ENCODE data around the gene C9orf85.
A peak's percentile ranks its signal among the peaks of the same experiment; 100 is the strongest.

The C9orf85 gene

GRCh38 chr9:71904076-71904475, 7.4 kb upstream of the C9orf85 start:
- Histone ChIP-seq H3K27ac (ENCODE audit: low read depth, low read length) (no peak overlapping the region), H3K9ac (ENCODE audit: low read depth, low read length) (no peak overlapping the region), H3K4me1 (ENCODE audit: control insufficient read depth, insufficient read depth, low read length) (peaks cover 64% of the 10 kb centered on the region), H3K27me3 (ENCODE audit: control insufficient read depth, insufficient read depth, low read length) (no peaks in the 10 kb centered on the region), H3K36me3 (ENCODE audit: control insufficient read depth, insufficient read depth, low read length) (peaks cover 23% of the 10 kb centered on the region), H3K9me3 (ENCODE audit: control insufficient read depth, insufficient read depth, low read length) (no peaks in the 10 kb centered on the region), H3K4me3 (ENCODE audit: low read depth, low read length) (no peak overlapping the region)

GRCh38 chr9:71908825-71909224, 2.6 kb upstream of the C9orf85 start:
- Histone ChIP-seq H3K4me3 (ENCODE audit: low read depth, low read length) (peak overlapping the region; percentile 96), H3K36me3 (ENCODE audit: control insufficient read depth, insufficient read depth, low read length) (peaks cover 23% of the 10 kb centered on the region), H3K27me3 (ENCODE audit: control insufficient read depth, insufficient read depth, low read length) (no peaks in the 10 kb centered on the region), H3K9ac (ENCODE audit: low read depth, low read length) (peak overlapping the region; percentile 94; the same call in 1 of the 2 replicates), H3K9me3 (ENCODE audit: control insufficient read depth, insufficient read depth, low read length) (no peaks in the 10 kb centered on the region), H3K4me1 (ENCODE audit: control insufficient read depth, insufficient read depth, low read length) (peaks cover 35% of the 10 kb centered on the region), H3K27ac (ENCODE audit: low read depth, low read length) (no peak overlapping the region)

GRCh38 chr9:71909887-71910649, 1.4 kb upstream of the C9orf85 start:
- H3K9me3 ChIP-seq (ENCODE audit: control insufficient read depth, insufficient read depth, low read length): no peaks in the 10 kb centered on the region
- H3K27me3 ChIP-seq (ENCODE audit: control insufficient read depth, insufficient read depth, low read length): no peaks in the 10 kb centered on the region
- peak overlapping the region; percentile 97 for H3K27ac ChIP-seq (ENCODE audit: low read depth, low read length)
- peaks cover 30% of the 10 kb centered on the region for H3K4me1 ChIP-seq (ENCODE audit: control insufficient read depth, insufficient read depth, low read length)
- peak overlapping the region; percentile 94 for H3K9ac ChIP-seq (ENCODE audit: low read depth, low read length)
- H3K36me3 ChIP-seq (ENCODE audit: control insufficient read depth, insufficient read depth, low read length): peaks cover 19% of the 10 kb centered on the region
- H3K4me3 ChIP-seq (ENCODE audit: low read depth, low read length): peak overlapping the region; percentile 96

GRCh38 chr9:71910650-71911060, 784 bp upstream of the C9orf85 start:
- no peaks in the 10 kb centered on the region for H3K27me3 ChIP-seq (ENCODE audit: control insufficient read depth, insufficient read depth, low read length)
- no peaks in the 10 kb centered on the region for H3K9me3 ChIP-seq (ENCODE audit: control insufficient read depth, insufficient read depth, low read length)
- peaks cover 14% of the 10 kb centered on the region for H3K36me3 ChIP-seq (ENCODE audit: control insufficient read depth, insufficient read depth, low read length)
- H3K4me1 ChIP-seq (ENCODE audit: control insufficient read depth, insufficient read depth, low read length): peaks cover 30% of the 10 kb centered on the region
- H3K4me3 ChIP-seq (ENCODE audit: low read depth, low read length): peak overlapping the region; percentile 96
- H3K27ac ChIP-seq (ENCODE audit: low read depth, low read length): peak overlapping the region; percentile 97
- peak overlapping the region; percentile 94 for H3K9ac ChIP-seq (ENCODE audit: low read depth, low read length)

GRCh38 chr9:71911908-71912335, 483 bp downstream of the C9orf85 start:
- Histone ChIP-seq H3K9ac (ENCODE audit: low read depth, low read length) (peak overlapping the region; percentile 59), H3K9me3 (ENCODE audit: control insufficient read depth, insufficient read depth, low read length) (no peaks in the 10 kb centered on the region), H3K27ac (ENCODE audit: low read depth, low read length) (peak overlapping the region; percentile 86), H3K4me1 (ENCODE audit: control insufficient read depth, insufficient read depth, low read length) (peaks cover 29% of the 10 kb centered on the region), H3K4me3 (ENCODE audit: low read depth, low read length) (peak overlapping the region; percentile 96), H3K27me3 (ENCODE audit: control insufficient read depth, insufficient read depth, low read length) (no peaks in the 10 kb centered on the region), H3K36me3 (ENCODE audit: control insufficient read depth, insufficient read depth, low read length) (peaks cover 1% of the 10 kb centered on the region; the same call in 1 of the 2 replicates)

- Histone ChIP-seq H3K27me3 (ENCODE audit: control insufficient read depth, insufficient read depth, low read length) (no peaks in the 10 kb centered on the region), H3K36me3 (ENCODE audit: control insufficient read depth, insufficient read depth, low read length) (peaks cover 11% of the 10 kb centered on the region), H3K9me3 (ENCODE audit: control insufficient read depth, insufficient read depth, low read length) (peaks cover 14% of the 10 kb centered on the region), H3K4me3 (ENCODE audit: low read depth, low read length) (no peak overlapping the region), H3K9ac (ENCODE audit: low read depth, low read length) (no peak overlapping the region), H3K4me1 (ENCODE audit: control insufficient read depth, insufficient read depth, low read length) (peaks cover 20% of the 10 kb centered on the region), H3K27ac (ENCODE audit: low read depth, low read length) (no peak overlapping the region)
These were observed 4.1 kb downstream of the C9orf85 start for GRCh38 chr9:71915495-71915894.

- H3K27ac ChIP-seq (ENCODE audit: low read depth, low read length): no peak overlapping the region
- no peak overlapping the region for H3K4me3 ChIP-seq (ENCODE audit: low read depth, low read length)
- no peaks in the 10 kb centered on the region for H3K27me3 ChIP-seq (ENCODE audit: control insufficient read depth, insufficient read depth, low read length)
- peaks cover 14% of the 10 kb centered on the region for H3K9me3 ChIP-seq (ENCODE audit: control insufficient read depth, insufficient read depth, low read length)
- no peak overlapping the region for H3K9ac ChIP-seq (ENCODE audit: low read depth, low read length)
- peaks cover 31% of the 10 kb centered on the region for H3K4me1 ChIP-seq (ENCODE audit: control insufficient read depth, insufficient read depth, low read length)
- peaks cover 11% of the 10 kb centered on the region for H3K36me3 ChIP-seq (ENCODE audit: control insufficient read depth, insufficient read depth, low read length)
These were observed 5.5 kb downstream of the C9orf85 start for GRCh38 chr9:71916834-71917534.

- H3K36me3 ChIP-seq (ENCODE audit: control insufficient read depth, insufficient read depth, low read length): peaks cover 17% of the 10 kb centered on the region
- H3K4me1 ChIP-seq (ENCODE audit: control insufficient read depth, insufficient read depth, low read length): peaks cover 32% of the 10 kb centered on the region
- no peak overlapping the region for H3K4me3 ChIP-seq (ENCODE audit: low read depth, low read length)
- H3K9me3 ChIP-seq (ENCODE audit: control insufficient read depth, insufficient read depth, low read length): peaks cover 14% of the 10 kb centered on the region
- H3K27ac ChIP-seq (ENCODE audit: low read depth, low read length): no peak overlapping the region
- no peaks in the 10 kb centered on the region for H3K27me3 ChIP-seq (ENCODE audit: control insufficient read depth, insufficient read depth, low read length)
- H3K9ac ChIP-seq (ENCODE audit: low read depth, low read length): no peak overlapping the region
These were observed 7.0 kb downstream of the C9orf85 start for GRCh38 chr9:71918419-71918818.

- H3K36me3 ChIP-seq (ENCODE audit: control insufficient read depth, insufficient read depth, low read length): peaks cover 17% of the 10 kb centered on the region
- no peaks in the 10 kb centered on the region for H3K27me3 ChIP-seq (ENCODE audit: control insufficient read depth, insufficient read depth, low read length)
- H3K27ac ChIP-seq (ENCODE audit: low read depth, low read length): peak overlapping the region; percentile 98
- H3K9ac ChIP-seq (ENCODE audit: low read depth, low read length): peak overlapping the region; percentile 56
- H3K9me3 ChIP-seq (ENCODE audit: control insufficient read depth, insufficient read depth, low read length): peaks cover 14% of the 10 kb centered on the region
- peak overlapping the region; percentile 19; the same call in 1 of the 2 replicates for H3K4me3 ChIP-seq (ENCODE audit: low read depth, low read length)
- H3K4me1 ChIP-seq (ENCODE audit: control insufficient read depth, insufficient read depth, low read length): peaks cover 44% of the 10 kb centered on the region
These were observed 9.2 kb downstream of the C9orf85 start for GRCh38 chr9:71920456-71921189.

GRCh38 chr9:71921190-71921814, 9.9 kb downstream of the C9orf85 start:
- no peaks in the 10 kb centered on the region for H3K27me3 ChIP-seq (ENCODE audit: control insufficient read depth, insufficient read depth, low read length)
- H3K4me3 ChIP-seq (ENCODE audit: low read depth, low read length): peak overlapping the region; percentile 19; the same call in 1 of the 2 replicates
- peak overlapping the region; percentile 56; the same call in 1 of the 2 replicates for H3K9ac ChIP-seq (ENCODE audit: low read depth, low read length)
- peaks cover 51% of the 10 kb centered on the region for H3K4me1 ChIP-seq (ENCODE audit: control insufficient read depth, insufficient read depth, low read length)
- H3K27ac ChIP-seq (ENCODE audit: low read depth, low read length): peak overlapping the region; percentile 98
- peaks cover 14% of the 10 kb centered on the region for H3K9me3 ChIP-seq (ENCODE audit: control insufficient read depth, insufficient read depth, low read length)
- peaks cover 17% of the 10 kb centered on the region for H3K36me3 ChIP-seq (ENCODE audit: control insufficient read depth, insufficient read depth, low read length)
